Retinal pigment epithelial cell (primary cell): ENCODE measurements around the gene VWA5B1.
A peak's percentile ranks its signal among the peaks of the same experiment; 100 is the strongest.

Source experiments
- DNase-seq: peaks from one replicate; pipeline ENCODE4 v3.0.0-alpha.2; 2010; ENCODE audit warnings: low read depth
- H3K4me3 ChIP-seq: 2 replicates; pipeline ENCODE4 v1.5.1; 2011; ENCODE audit warnings: mild to moderate bottlenecking, low read length, control low read depth, moderate library complexity
- CTCF ChIP-seq: conservative IDR thresholded peaks from 2 replicates; pipeline ENCODE4 v1.5.1; 2011; ENCODE audit warnings: low read depth, low read length, control low read depth, inconsistent platforms

Gene VWA5B1

GRCh38 chr1:20339811-20340457, 49.3 kb downstream of the VWA5B1 start:
- H3K4me3 ChIP-seq, result no peak overlapping the region
- TF ChIP-seq CTCF, result no peak
- no peak for DNase-seq

GRCh38 chr1:20342294-20343148, 51.8 kb downstream of the VWA5B1 start:
- H3K4me3 ChIP-seq, result no peak overlapping the region
- no peak for DNase-seq
- no peak for TF ChIP-seq CTCF

- no peak for DNase-seq
- H3K4me3 ChIP-seq, result peak overlapping the region; percentile 19
- no peak for TF ChIP-seq CTCF
Observed at GRCh38 chr1:20343149-20343937, 52.7 kb downstream of the VWA5B1 start.

GRCh38 chr1:20343938-20344302, 53.2 kb downstream of the VWA5B1 start:
- no peak for DNase-seq
- peak overlapping the region; percentile 19 for H3K4me3 ChIP-seq
- no peak for TF ChIP-seq CTCF

- H3K4me3 ChIP-seq, result no peak overlapping the region
- no peak for DNase-seq
- TF ChIP-seq CTCF, result no peak
Observed at GRCh38 chr1:20344738-20345137, 54.1 kb downstream of the VWA5B1 start.

GRCh38 chr1:20345419-20345818, 54.7 kb downstream of the VWA5B1 start:
- no peak for DNase-seq
- no peak for TF ChIP-seq CTCF
- no peak overlapping the region for H3K4me3 ChIP-seq
